Islet precursor cell (in vitro differentiated cells): Measurements from ENCODE around the gene PPP2CA.
"Not testable (repeated sequence)": the region's sequence is repeated elsewhere in the genome, so short reads cannot be mapped to it uniquely, and the experiment has no call there.

Experiments
- DNase-seq: peaks from one replicate; pipeline ENCODE4 v3.0.0-alpha.2; 2018

The PPP2CA gene

DNA sequence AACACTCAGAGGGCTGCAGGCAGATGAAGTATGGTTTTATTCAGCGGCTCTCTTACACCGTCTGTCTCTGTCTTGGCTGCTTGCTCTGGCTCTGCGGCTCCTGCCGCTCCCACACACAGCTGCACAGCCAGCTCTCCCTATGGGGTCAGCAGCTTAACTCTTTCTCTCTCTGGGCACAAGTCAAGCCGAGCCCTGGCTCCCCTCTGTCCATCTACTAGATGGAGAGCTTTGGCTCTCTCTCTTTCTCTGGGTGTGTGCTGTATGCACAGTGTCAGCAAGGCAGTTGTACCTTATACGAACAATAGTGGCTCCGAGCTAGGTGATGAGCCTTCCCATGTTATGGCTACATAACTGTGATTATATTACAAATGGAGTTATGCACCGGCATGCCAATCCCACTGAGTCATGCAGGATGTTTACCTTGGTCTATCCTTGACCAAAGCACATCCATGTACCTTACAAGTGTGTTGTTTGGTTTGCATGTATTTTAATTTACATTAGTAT is 19.3 kb upstream of the PPP2CA start:
- DNase-seq: peak; percentile 65

DNA sequence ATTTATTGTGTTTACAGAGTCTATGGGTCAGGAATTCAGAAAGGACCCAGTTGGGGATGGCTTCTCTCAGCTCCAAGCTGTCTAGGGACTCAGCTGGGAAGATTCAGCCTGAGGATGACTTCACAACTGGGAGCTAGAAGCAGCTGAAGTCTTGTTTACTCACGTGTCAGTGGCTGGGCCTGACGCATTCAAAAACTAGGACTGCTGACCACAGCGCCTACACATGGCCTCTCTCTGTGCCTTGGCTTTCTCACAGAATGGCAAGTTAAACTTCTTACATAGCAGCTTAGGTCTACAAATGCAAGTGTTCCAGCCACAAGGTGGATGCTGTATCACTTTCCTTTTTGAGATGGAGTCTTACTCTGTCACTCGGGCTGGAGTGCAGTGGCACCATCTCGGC is 16.3 kb upstream of the PPP2CA start:
- no peak for DNase-seq

DNA sequence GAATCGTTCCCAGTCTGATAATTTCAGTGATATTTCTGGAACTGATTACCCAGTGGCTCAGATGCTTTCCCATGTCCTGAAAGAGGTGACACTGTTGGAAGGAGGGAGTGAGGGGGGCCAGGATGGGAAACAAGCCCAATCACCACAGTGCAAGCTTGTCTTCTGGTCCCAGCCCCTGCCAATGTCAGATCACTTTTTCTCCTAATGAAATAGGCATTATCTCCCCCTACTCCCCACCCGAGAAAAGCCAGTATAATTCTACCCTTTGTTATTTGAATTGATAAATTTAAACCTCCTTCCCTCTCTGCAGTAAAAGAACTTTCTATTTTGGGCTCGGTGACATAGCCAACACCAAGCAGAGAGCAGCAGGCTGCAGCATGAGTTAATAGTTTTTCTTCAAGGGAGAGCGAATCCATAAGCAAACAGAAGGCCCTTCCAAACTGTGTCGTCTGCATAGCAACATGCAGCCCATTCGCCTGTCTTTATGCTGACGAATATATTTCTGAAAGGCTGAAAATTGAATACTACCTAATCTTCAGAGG is 14.6 kb upstream of the PPP2CA start:
- DNase-seq: no peak

DNA sequence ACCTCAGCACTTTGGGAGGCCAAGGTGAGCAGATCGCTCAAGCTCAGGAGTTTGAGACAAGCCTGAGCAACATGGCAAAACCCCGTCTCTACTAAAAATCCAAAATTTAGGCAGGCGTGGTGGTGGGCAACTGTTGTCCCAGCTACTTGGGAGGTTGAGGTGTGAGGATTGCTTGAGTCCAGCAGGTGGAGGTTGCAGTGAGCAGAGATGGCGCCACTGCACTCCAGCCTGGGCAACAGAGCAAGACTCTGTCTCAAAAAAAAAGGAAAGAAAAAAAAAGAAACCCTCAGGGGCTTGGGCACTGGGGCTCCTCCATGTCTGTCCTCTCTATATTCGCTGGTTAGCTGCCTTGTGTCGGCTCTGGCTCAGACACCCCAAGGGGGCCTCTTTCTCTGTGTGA is 10.9 kb upstream of the PPP2CA start:
- DNase-seq: no peak

DNA sequence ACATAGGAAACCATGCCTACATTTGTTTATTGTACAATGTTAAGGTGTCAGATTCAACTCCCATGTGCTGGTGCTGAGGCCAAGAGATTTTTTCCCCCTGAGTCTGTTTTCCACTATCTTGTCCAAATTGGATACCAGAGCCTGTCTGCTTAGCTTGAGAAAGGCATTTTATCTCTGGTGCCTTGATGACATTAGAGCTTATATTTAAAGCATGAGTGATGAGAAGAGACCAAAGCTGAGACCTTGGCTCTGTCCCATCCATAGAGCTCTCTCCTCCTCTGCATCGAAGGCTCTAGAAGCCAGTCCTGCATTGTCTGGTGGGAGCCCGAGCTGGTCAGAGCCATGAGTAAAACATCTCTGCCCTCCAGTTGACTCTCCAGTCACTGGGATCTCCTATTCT is 10.4 kb upstream of the PPP2CA start:
- no peak for DNase-seq

DNA sequence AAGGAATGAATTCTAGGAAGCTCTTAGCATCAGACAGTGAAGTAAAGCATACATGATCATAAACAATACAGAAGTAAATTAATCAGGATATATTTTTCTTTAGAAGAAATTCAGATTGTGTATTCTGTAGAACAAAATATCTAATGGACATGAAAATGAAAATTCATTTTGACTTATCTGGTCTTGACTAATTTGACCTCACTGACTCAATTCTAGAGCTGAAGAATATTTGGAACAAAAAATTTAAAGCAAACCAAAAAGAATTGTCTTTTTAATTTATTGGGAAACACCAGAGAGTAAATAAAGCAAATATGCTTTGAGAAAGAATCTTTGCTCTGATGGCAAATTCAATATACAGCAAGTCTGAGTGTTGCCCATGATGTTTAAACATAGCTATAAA is 2.8 kb upstream of the PPP2CA start:
- no peak for DNase-seq

DNA sequence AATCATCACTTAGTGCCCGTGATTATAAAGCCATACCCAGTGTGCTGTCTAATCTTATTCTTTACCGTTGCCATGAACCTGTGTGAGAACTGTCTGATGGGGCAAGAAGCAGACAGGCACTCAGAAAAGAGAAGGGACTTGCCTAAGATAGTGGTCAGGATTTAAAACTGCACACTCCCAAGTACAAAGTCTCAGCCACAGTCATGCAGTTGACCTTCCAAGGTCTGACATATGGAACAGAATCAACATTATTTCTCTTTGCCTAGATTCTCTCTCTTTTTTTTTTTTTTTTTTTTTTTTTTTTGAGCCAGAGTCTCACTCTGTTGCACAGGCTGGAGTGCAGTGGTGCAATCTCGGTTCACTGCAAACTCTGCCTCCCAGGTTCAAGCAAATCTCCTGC is 1.9 kb upstream of the PPP2CA start:
- no peak for DNase-seq

DNA sequence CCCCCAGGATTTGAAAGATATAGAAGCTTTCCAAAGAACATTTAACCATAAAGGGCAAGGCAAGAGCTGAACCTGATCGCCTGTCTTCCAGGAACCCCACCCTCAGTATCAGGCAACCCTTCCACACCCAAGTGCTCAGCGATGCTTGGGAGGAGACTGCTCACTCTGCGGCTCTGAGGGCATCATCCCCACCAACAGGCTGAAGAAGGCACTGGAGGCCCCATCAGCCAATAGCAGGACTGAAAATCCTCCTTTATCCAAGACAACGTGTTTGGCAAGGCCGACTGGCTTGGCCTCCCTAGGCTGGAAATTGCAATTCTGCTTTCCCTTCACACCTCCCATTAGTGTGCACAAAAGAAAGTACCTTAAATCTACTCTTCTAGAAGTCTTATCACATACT is 1.4 kb upstream of the PPP2CA start:
- DNase-seq: peak; percentile 75

DNA sequence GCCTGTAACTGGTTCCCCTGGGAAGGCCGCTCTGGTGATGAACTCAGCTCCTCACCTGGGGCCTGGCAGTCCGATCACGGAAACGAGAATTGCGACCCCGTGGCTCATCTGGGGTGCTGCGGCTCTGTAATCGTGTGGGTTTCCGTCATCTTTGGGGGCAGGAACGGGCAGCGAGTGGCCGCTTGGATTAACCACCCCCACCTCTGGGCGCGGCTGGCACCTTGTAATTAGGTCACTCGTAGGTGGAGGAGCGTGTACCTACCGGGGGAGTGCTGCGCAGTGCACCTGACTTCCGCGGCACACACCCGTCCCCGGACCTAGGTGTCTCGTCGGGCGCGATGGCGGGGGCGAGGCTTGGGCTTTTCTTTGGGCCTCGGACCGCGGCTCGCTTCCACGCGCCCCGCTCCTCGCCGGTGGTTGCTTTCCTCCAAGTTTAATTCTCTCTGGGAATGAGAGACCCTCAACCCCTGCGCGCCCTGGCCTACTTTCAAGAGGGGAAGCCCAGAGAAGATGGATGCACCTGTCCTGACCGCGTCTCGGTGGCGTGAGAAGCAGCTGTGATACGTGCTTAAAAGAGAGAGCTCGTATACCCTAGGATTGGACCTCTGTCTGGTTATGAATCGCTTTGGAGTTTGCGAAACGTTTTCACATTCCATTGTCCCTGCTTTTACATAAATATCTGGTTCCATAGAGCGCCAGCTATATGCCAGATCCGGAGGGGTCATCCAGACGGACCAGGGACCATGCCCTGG is 744 bp upstream of the PPP2CA start:
- no peak for DNase-seq

DNA sequence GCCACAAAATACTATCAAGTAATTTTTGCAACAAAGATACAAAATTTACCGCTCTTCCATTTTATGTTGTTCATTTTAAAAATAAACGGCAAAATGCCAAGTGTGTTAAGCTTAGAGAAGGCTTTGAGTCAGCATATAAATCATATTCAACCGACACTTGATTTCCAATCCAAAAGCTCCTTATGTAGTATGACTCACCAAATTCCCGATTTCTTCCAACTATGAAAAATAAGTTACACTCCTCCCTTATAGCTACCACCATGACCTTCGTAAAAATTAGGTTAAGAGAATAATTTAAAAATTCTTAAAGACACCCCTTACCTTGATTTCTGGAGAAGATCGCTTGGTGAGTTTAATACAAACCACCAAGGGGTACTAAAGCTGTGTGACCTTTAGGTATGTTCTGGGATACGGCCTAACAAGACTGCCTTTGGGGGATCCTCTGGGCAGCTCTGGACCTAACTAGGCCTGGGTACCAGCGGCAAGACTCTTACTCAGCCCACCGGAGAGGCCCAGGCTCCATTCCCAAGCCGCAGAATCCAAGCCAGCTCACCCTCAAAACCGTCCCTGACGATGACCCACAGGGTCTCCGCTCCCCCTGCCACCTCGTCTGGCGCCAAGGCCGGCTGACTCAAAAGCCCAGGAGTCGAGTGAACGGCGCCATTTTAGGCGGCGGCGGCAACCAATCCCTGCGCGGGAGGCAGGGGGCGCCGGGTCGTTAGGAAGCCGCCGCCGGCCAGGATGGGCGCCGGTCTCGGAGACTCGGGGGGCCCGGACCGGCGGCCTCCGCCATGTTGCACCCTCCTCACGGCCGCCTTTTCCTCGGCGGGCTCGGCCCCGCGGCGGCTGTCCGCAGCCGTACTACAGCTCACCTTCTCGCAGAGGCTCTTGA is 739 bp downstream of the PPP2CA start:
- peak; percentile 88 for DNase-seq

DNA sequence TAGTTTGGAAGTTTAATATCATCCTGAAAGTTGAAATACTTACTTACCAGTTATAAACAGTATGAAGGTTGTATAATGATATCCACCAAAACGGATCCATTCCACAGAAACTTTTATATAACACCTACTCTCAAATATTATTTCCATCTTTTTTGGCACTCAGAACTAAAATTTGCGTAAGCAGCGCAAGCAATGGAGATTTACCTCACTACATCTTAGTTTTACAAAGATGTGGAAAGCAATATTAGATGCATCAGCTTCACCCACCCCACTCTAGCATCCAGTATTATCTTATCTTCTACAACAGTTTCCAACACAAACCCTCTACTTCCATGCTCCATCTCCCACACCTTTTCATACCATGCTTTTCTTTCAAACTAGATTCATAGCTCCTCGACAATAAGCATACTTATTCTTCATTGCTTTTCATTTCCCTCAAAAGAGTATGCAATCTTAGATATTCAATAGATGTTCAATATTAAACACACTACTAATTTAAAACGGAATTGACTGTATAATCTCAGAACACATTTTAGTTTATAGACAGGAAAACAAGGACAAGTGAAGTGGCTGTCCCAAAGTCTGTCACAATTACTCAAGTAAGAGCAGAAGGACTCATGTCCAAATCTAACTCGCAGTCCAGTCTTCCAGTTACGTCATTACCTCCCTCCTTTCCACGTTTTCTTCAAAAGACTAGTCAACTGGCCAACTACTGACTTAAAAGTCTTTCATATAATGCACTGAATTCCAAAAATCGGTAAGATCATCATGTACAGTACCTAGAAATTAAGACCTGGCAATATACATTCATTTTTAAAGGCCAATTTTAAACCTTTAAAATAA is 2.2 kb downstream of the PPP2CA start:
- DNase-seq: no peak

DNA sequence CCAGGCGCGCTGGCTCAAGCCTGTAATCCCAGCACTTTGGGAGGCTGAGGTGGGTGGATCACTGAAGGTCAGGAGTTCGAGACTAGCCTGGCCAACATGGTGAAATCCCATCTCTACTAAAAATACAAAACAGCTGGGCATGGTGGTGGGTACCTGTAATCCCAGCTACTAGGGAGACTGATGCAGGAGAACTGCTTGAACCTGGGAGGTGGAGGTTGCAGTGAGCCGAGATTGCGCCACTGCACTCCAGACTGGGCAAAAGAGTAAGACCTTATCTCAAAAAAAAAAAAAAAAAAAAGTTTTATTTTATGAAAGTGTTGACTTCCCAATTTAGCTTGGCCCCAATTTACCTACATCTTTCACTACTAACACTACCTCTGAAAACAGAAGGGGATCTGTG is 4.2 kb downstream of the PPP2CA start:
- DNase-seq: not testable (repeated sequence)

DNA sequence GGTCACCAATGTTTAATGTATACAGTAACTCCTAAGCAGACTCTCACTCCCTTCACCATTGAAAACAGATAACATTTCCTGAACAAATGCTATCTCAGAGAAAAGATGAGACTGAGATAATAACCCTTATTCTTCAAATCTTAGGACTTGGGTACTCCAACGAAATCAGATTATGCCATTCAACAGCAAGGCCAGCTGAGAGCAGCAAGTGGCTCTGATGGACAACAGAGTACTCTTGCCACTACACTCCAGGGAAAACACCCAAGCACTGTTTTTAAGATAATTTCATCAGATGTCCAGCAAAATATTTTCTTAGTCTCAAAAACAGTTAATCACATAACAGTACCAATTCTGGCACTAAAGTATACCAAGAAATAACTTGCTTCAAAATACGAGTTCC is 10.1 kb downstream of the PPP2CA start:
- no peak for DNase-seq

DNA sequence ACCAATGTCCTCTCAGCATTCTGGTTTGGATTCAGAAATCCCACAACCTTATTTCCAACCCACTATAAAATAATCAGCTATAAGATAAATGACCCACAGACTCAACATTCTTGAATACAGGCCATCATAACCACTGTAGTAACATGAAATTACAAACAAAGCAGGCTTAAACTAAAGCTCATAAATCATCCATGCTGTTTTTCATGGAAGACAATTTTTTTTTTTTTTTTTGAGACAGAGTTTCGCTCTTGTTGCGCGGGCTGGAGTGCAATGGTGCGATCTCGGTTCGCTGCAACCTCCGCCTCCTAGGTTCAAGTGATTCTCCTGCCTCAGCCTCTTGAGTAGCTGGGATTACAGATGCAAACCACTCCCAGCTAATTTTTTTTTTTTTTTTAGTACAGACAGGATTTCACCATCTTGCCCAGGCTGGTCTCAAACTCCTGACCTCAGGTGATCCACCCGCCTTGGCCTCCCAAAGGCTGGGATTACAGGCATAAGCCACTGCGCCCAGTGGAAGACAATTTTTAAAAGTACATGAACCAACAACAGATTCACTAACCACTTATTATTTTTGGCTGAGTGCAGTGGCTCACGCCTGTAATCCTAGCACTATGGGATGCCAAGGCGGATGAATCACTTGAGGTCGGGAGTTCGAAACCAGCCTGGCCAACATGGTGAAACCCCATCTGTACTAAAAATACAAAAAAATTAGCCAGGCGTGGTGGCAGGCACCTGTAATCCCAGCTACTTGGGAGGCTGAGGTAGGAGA is 14.4 kb downstream of the PPP2CA start:
- DNase-seq: not testable (repeated sequence)

DNA sequence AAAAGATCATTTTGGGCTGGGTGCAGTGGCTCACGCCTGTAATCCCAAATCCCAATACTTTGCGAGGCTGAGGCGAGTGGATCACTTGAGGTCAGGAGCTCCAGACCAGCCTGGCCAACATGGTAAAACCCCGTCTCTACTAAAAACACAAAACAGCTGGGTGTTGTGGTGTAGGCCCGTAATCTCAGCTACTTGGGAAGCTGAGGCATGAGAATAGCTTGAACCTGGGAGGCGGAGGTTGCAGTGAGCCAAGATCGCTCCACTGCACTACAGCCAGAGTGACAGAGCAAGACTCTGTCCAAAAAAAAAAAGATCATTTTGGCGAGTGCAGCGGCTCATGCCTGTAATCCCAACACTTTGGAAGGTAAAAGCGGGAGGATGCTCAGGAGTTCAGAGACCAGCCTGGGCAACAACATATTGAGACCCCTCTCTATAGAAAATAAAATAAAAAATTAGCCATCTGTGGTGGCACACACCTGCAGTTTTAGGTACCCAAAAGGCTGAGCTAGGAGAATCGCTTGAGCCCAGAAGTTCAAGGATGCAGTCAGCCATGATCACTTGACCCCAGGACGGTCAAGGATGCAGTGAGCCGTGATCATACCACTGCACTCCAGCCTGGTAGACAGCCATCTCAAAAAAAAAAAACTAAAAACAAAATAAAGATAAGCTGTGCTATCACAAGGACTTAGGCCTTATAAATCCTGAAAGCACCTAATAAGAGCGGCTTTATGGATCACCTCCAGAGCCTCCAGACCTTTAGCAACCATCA is 16.2 kb downstream of the PPP2CA start:
- DNase-seq: no peak

DNA sequence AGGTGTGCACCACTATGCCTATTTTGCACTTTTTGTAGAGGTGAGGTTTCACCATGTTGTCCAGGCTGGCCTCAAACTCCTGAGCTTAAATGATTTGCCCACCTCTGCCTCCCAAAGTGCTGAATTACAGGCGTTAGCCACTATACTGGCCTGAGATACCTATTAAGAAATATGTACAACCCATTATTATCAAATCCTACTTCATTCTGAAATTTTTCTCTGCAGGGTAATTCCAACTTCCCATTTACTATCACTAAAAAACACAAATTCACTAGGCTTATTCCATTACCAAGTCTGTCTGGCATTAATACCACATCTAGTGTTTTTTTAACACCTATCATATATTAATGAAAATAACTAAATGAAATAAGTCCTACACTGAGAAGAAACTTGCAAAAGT is 18.2 kb downstream of the PPP2CA start:
- DNase-seq: no peak

DNA sequence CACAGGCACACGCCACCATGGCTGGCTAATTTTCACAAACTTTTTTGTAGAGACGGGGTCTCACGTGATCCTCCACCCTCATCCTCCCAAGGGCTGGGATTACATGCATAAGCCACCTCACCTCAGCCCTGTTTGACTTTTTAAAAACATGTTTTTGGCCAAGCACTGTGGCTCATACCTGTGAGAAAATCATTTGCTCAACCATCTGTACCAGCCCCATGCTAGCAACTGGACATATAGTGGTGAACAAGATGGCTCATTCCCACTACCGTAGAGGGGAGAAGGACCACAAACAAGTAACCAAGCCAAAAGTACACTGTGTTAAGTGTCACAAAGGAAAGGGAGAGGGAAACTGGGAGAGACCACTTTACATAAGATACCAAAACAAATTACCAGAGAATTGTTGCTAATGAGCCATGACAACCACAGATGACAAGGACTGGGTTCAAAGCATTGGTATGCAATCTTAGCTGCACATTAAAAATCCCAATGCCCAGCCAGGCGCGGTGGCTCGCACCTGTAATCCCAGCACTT is 19.2 kb downstream of the PPP2CA start:
- no peak for DNase-seq

DNA sequence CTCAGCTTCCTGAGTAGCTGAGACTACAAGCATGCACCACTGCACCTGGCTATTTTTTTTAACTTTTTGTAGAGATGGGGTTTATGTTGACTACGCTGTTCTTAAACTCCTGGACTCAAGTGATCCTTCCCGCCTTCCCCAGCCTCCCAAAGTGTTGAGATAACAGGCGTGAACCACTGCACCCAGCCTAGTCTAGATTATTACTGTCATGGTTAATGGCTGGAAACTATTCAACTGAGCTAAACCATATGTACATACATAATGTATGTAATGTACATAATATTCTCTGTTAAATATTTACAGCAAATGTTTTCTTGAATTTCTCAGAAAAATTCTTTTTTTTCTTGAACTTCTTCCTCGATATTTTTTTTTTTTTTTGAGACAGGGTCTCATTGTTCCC is 21.3 kb downstream of the PPP2CA start:
- DNase-seq: no peak

DNA sequence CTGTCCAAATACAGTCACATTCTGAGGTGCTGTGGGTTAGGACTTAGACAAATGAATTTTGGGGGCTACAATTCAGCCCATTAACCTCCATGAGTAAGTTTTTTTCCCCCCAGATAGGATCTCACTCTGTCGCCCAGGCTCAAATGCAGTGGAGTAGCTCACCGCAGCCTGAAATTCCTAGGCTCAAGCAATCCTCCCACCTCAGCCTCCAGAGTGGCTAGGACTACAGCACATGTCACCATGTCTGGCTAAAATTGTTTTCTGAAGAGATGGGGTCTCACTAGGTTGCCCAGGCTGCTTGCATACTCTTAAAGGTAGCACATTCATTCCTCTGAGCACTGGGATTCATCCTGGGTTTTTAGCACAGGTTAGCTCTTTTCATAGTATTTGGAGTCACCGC is 22.2 kb downstream of the PPP2CA start:
- no peak for DNase-seq

DNA sequence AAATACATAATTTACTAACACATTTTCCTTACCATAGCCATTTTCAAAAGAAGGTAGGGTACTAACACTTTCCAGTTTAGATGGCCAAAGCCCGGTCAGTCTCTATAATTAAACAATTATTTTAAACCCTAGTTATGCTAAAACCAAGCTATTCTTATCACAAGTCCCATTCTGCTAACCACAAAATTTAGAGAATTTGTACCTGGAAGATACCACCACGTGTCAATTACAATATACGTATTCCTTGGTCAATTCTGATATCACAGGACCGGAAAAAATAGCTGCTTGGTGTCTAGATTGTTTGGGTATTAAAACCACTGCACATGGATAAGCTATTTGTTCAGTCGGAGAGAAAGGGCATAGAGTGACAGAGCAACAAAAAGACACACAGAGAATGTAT is 30.2 kb downstream of the PPP2CA start:
- DNase-seq: no peak

DNA sequence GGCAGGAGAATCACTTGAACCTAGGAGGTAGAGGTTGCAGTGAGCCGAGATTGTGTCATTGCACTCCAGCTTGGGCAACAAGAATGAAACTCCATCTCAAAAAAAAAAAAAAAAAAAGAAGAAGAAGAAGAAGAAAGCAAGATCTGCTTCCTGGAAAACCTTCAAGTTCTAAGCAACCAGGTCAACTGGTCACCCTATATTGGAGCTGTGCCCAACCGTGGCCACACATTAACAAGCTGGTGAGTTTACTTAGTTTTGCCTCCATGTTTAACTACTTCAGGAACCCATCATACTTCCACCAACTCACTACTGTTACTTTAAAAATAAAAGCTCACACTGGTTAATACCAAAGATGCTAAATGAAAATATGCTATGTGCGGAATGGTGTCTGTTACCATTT is 36.8 kb downstream of the PPP2CA start:
- DNase-seq: no peak
